Naive thymus-derived CD4-positive, alpha-beta T cell (primary cell): Measurements from ENCODE around the gene ANKRD10. TPM values are rescaled to one million over a fixed set of nuclear protein-coding genes. Genes with fewer than 3 reads are reported as not detected.

ENCODE experiments used
- ATAC-seq: fragments of 150-1000 bp; cut with Tn5 transposase; 2 replicates; pipeline ENCODE4 v1.10.0; 2021; ENCODE audit warnings: mild to moderate bottlenecking, moderate library complexity
- CTCF ChIA-PET: fragments of 350-600 bp; sonication (Branson Sonifier 250); formaldehyde crosslinking; loops from one replicate; lab custom pipeline; 2021; ENCODE audit warnings: antibody characterized with exemption; lab: Charles Lee
- POLR2A ChIA-PET: fragments of 350-600 bp; sonication (Branson Sonifier 250); formaldehyde crosslinking; loops from one replicate; lab custom pipeline; 2021; ENCODE audit warnings: antibody characterized with exemption, inconsistent platforms; lab: Charles Lee
- DNase-seq, 9 donors: peaks; one replicate each; pipeline versions ENCODE4 v3.0.0 to v3.0.0-alpha.2; 2020 to 2022; ENCODE audit warnings: mixed read lengths in 1 of 9
- H3K27ac ChIP-seq: one replicate; pipeline ENCODE4 v1.7.0; 2013; ENCODE audit warnings: mild to moderate bottlenecking, low read depth, low read length, moderate library complexity
- H3K27me3 ChIP-seq, 2 donors: one replicate each; pipeline ENCODE4 v1.7.0; 2013; ENCODE audit warnings: low read length in 2 of 2, mild to moderate bottlenecking in 2 of 2, moderate library complexity in 2 of 2; ENCODE audit not compliant: control insufficient read depth in 2 of 2, insufficient read depth in 2 of 2
- H3K36me3 ChIP-seq, 3 experiments: 1 replicate in 2 of 3; 2 replicates in 1 of 3; pipeline ENCODE4 v1.7.0; 2013; ENCODE audit warnings: low read length in 3 of 3, mild to moderate bottlenecking in 3 of 3, moderate library complexity in 1 of 3; ENCODE audit not compliant: insufficient read depth in 3 of 3, control insufficient read depth in 2 of 3
- H3K4me1 ChIP-seq, 2 donors: one replicate each; pipeline ENCODE4 v1.7.0; 2013; ENCODE audit warnings: low read length in 2 of 2, mild to moderate bottlenecking in 2 of 2, moderate library complexity in 1 of 2; ENCODE audit not compliant: control insufficient read depth in 2 of 2, insufficient read depth in 2 of 2
- H3K4me3 ChIP-seq: 2 replicates; pipeline ENCODE4 v1.7.0; 2013; ENCODE audit warnings: mild to moderate bottlenecking, low read length
- H3K9me3 ChIP-seq, 3 experiments: 1 replicate in 2 of 3; 2 replicates in 1 of 3; pipeline ENCODE4 v1.7.0; 2013; ENCODE audit warnings: low read length in 3 of 3; ENCODE audit not compliant: control insufficient read depth in 2 of 3
- H3K27ac Mint-ChIP-seq, 9 donors: one replicate each; pipeline ENCODE4 v1.8.0; 2020 to 2022; ENCODE audit warnings: mixed read lengths in 9 of 9, mild to moderate bottlenecking in 8 of 9, moderate library complexity in 5 of 9, inconsistent platforms in 2 of 9
- H3K27me3 Mint-ChIP-seq, 5 donors: one replicate each; pipeline ENCODE4 v1.8.0; 2021 to 2022; ENCODE audit warnings: mixed read lengths in 5 of 5, mild to moderate bottlenecking in 1 of 5
- H3K36me3 Mint-ChIP-seq, 5 donors: one replicate each; pipeline ENCODE4 v1.8.0; 2020 to 2022; ENCODE audit warnings: mixed read lengths in 5 of 5, mild to moderate bottlenecking in 3 of 5, inconsistent platforms in 1 of 5
- H3K4me1 Mint-ChIP-seq, 7 donors: one replicate each; pipeline ENCODE4 v1.8.0; 2020 to 2022; ENCODE audit warnings: mixed read lengths in 7 of 7, mild to moderate bottlenecking in 3 of 7, inconsistent platforms in 1 of 7
- H3K4me3 Mint-ChIP-seq, 10 donors: one replicate each; pipeline ENCODE4 v1.8.0; 2020 to 2022; ENCODE audit warnings: mild to moderate bottlenecking in 10 of 10, mixed read lengths in 10 of 10, moderate library complexity in 6 of 10, inconsistent platforms in 2 of 10
- H3K9me3 Mint-ChIP-seq, 11 donors: one replicate each; pipeline ENCODE4 v1.8.0; 2020 to 2022; ENCODE audit warnings: mixed read lengths in 11 of 11, mild to moderate bottlenecking in 4 of 11, inconsistent platforms in 1 of 11, moderate library complexity in 1 of 11
- intact Hi-C, 2 donors: fragments of 100-400 bp; cut with micrococcal nuclease; formaldehyde crosslinking; loops; one replicate each; pipeline ENCODE4 v1.15.1; 2023
- polyA plus RNA-seq, 2 donors: library from polyadenylated mRNA; unstranded; fragments of 300-500 nt; fragmentation: Illumina TruSeq; gene quantifications; one replicate each; pipeline ENCODE4 v1.2.3, GENCODE V29; 2021
- total RNA-seq, 6 experiments: library from RNA in 5 of 6; stranded (reverse) in 5 of 6; gene quantifications; 1 replicate in 5 of 6; 2 replicates in 1 of 6; pipeline ENCODE4 v1.2.3 and lab custom pipeline; 2021 to 2026

Gene ANKRD10
- total and polyA plus RNA-seq, 7 experiments from 2014 or later, result 53.2 to 155 (median 130) TPM

- DNase-seq, result no peak
- ChIA-PET POLR2A (no interaction called here), CTCF (no interaction called here)
- Histone ChIP-seq H3K27me3 (peaks cover 0 to 3% of the 10 kb centered on the region in 2 donors), H3K36me3 (no peaks in the 10 kb centered on the region), H3K4me1 (no peaks in the 10 kb centered on the region), H3K4me3 (no peak overlapping the region), H3K9me3 (no peaks in the 10 kb centered on the region), H3K27ac (no peak overlapping the region)
- Mint-ChIP-seq H3K27me3 (peaks cover 43 to 56% (median 53%) of the 10 kb centered on the region in 5 donors), H3K4me3 (no peak overlapping the region), H3K36me3 (peaks cover 0 to 4% (median 4%) of the 10 kb centered on the region in 5 donors), H3K9me3 (peaks cover 0 to 1% (median 0%) of the 10 kb centered on the region in 11 donors), H3K4me1 (peaks cover 0 to 10% (median 2%) of the 10 kb centered on the region in 7 donors), H3K27ac (no peak overlapping the region)
- intact Hi-C loops, result no loop called here
- ATAC-seq, result no peak
Measured at GRCh38 chr13:110866491-110867170, 48.2 kb downstream of the ANKRD10 start.

GRCh38 chr13:110863685-110864084 is 51.2 kb downstream of the ANKRD10 start:
- H3K9me3 ChIP-seq, result no peaks in the 10 kb centered on the region
- ChIA-PET POLR2A (no interaction called here), CTCF (no interaction called here)
- Mint-ChIP-seq H3K27me3 (peaks cover 23 to 33% (median 32%) of the 10 kb centered on the region in 5 donors), H3K4me1 (no peaks in the 10 kb centered on the region), H3K27ac (no peak overlapping the region), H3K9me3 (peaks cover 0 to 1% (median 0%) of the 10 kb centered on the region in 11 donors), H3K4me3 (no peak overlapping the region), H3K36me3 (peaks cover 0 to 4% (median 4%) of the 10 kb centered on the region in 5 donors)
- no peak for ATAC-seq
- peaks cover 0 to 3% of the 10 kb centered on the region in 2 donors for H3K27me3 ChIP-seq
- H3K36me3 ChIP-seq, result no peaks in the 10 kb centered on the region
- no peak overlapping the region for H3K27ac ChIP-seq
- intact Hi-C loops, result no loop called here
- no peak for DNase-seq
- no peaks in the 10 kb centered on the region for H3K4me1 ChIP-seq
- no peak overlapping the region for H3K4me3 ChIP-seq

GRCh38 chr13:110860983-110861382 is 53.9 kb downstream of the ANKRD10 start:
- Mint-ChIP-seq H3K4me1 (peaks cover 0 to 9% (median 0%) of the 10 kb centered on the region in 7 donors), H3K9me3 (peaks cover 0 to 13% (median 8%) of the 10 kb centered on the region in 11 donors), H3K36me3 (peaks cover 0 to 9% (median 3%) of the 10 kb centered on the region in 5 donors), H3K27ac (no peak overlapping the region), H3K27me3 (peaks cover 5 to 19% (median 16%) of the 10 kb centered on the region in 5 donors), H3K4me3 (no peak overlapping the region)
- intact Hi-C loops, result no loop called here
- Histone ChIP-seq H3K9me3 (no peaks in the 10 kb centered on the region), H3K4me1 (no peaks in the 10 kb centered on the region), H3K4me3 (no peak overlapping the region), H3K36me3 (no peaks in the 10 kb centered on the region), H3K27ac (no peak overlapping the region), H3K27me3 (peaks cover 0 to 3% of the 10 kb centered on the region in 2 donors)
- ChIA-PET POLR2A (no interaction called here), CTCF (no interaction called here)
- ATAC-seq (no peak), DNase-seq (no peak)

GRCh38 chr13:110856942-110857835 is 57.7 kb downstream of the ANKRD10 start:
- H3K9me3 ChIP-seq, result no peaks in the 10 kb centered on the region
- CTCF ChIA-PET, result no interaction called here
- H3K4me3 Mint-ChIP-seq, result peak overlapping the region in 1 of 10 donors; percentile 34
- intact Hi-C loops, result no loop called here
- H3K4me3 ChIP-seq, result no peak overlapping the region
- no peak overlapping the region for H3K27ac ChIP-seq
- H3K36me3 ChIP-seq, result no peaks in the 10 kb centered on the region
- POLR2A ChIA-PET, result no interaction called here
- H3K27ac Mint-ChIP-seq, result peak overlapping the region in 1 of 9 donors; percentile 4
- H3K9me3 Mint-ChIP-seq, result peaks cover 0 to 15% (median 8%) of the 10 kb centered on the region in 11 donors
- peaks cover 0 to 9% (median 0%) of the 10 kb centered on the region in 7 donors for H3K4me1 Mint-ChIP-seq
- ATAC-seq (peak; percentile 57), DNase-seq (no peak)
- H3K27me3 ChIP-seq, result peaks cover 0 to 1% of the 10 kb centered on the region in 2 donors
- H3K4me1 ChIP-seq, result no peaks in the 10 kb centered on the region
- peaks cover 0 to 7% (median 4%) of the 10 kb centered on the region in 5 donors for H3K27me3 Mint-ChIP-seq
- H3K36me3 Mint-ChIP-seq, result peaks cover 0 to 9% (median 3%) of the 10 kb centered on the region in 5 donors

- H3K4me3 ChIP-seq, result no peak overlapping the region
- no peak overlapping the region for H3K27ac Mint-ChIP-seq
- peaks cover 0 to 9% (median 0%) of the 10 kb centered on the region in 7 donors for H3K4me1 Mint-ChIP-seq
- ChIA-PET CTCF (interaction anchor here (0.9 kb wide), 1 partner anchor 37 kb away, joined by 4 read pairs; no protein-coding TSS in a partner anchor), POLR2A (no interaction called here)
- peaks cover 0 to 15% (median 8%) of the 10 kb centered on the region in 11 donors for H3K9me3 Mint-ChIP-seq
- H3K4me1 ChIP-seq, result no peaks in the 10 kb centered on the region
- H3K36me3 ChIP-seq, result no peaks in the 10 kb centered on the region
- DNase-seq (no peak), ATAC-seq (no peak)
- H3K9me3 ChIP-seq, result no peaks in the 10 kb centered on the region
- H3K27ac ChIP-seq, result no peak overlapping the region
- H3K27me3 ChIP-seq, result no peaks in the 10 kb centered on the region
- peaks cover 3 to 13% (median 7%) of the 10 kb centered on the region in 5 donors for H3K27me3 Mint-ChIP-seq
- H3K36me3 Mint-ChIP-seq, result peaks cover 0 to 9% (median 3%) of the 10 kb centered on the region in 5 donors
- H3K4me3 Mint-ChIP-seq, result no peak overlapping the region
- intact Hi-C loops, result no loop called here
Measured at GRCh38 chr13:110855363-110855762, 59.5 kb downstream of the ANKRD10 start.

- no peak for ATAC-seq
- no peaks in the 10 kb centered on the region for H3K27me3 ChIP-seq
- H3K27me3 Mint-ChIP-seq, result peaks cover 8 to 18% (median 11%) of the 10 kb centered on the region in 5 donors
- peaks cover 0 to 9% (median 3%) of the 10 kb centered on the region in 5 donors for H3K36me3 Mint-ChIP-seq
- no peak overlapping the region for H3K4me3 ChIP-seq
- ChIA-PET POLR2A (no interaction called here), CTCF (interaction anchor here (0.9 kb wide), 1 partner anchor 37 kb away, joined by 4 read pairs; no protein-coding TSS in a partner anchor)
- H3K9me3 ChIP-seq, result no peaks in the 10 kb centered on the region
- H3K36me3 ChIP-seq, result no peaks in the 10 kb centered on the region
- no peak overlapping the region for H3K27ac ChIP-seq
- DNase-seq, result no peak
- peaks cover 0 to 9% (median 0%) of the 10 kb centered on the region in 7 donors for H3K4me1 Mint-ChIP-seq
- intact Hi-C loops, result no loop called here
- no peaks in the 10 kb centered on the region for H3K4me1 ChIP-seq
- H3K9me3 Mint-ChIP-seq, result peaks cover 0 to 15% (median 8%) of the 10 kb centered on the region in 11 donors
- H3K27ac Mint-ChIP-seq, result no peak overlapping the region
- no peak overlapping the region for H3K4me3 Mint-ChIP-seq
Measured at GRCh38 chr13:110854866-110855265, 60.0 kb downstream of the ANKRD10 start.
